Esophagus muscularis mucosa (tissue), 3 donors: ENCODE measurements around the gene CEP112.

Source experiments
- POLR2AphosphoS5 ChIP-seq, 2 donors: sonication (generic); formaldehyde crosslinking; IDR thresholded peaks; one replicate each; pipeline ENCODE4 v1.6.1; 2017; ENCODE audit warnings: antibody characterized with exemption in 2 of 2
- TF ChIP-seq, protein P1 (sequence below), 3 experiments: fragments of 200-600 bp in 2 of 3; fragments of 450-650 bp in 1 of 3; sonication (generic) in 2 of 3; IDR thresholded peaks; one replicate each; pipeline ENCODE4 v1.5.1; 2017 to 2019; ENCODE audit warnings: antibody characterized with exemption in 3 of 3, mild to moderate bottlenecking in 2 of 3, moderate library complexity in 1 of 3

DNA sequence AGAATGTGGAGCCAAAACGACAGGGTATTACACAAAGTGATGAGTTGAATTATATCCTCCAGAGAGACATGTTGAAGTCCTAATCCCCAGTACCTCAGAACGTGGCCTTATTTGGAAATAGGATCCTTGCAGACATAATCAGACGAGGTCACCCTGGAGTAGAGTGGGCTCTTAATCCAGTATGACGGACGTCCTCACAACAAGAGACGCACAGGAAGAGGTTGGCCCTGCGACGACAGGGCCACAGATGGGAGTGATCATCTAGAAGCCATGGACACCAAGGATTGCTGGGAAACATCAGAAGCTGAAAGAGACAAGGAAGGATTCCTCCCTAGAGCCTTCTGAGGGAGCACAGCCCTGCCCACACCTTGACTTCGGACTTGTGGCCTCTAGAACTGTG lies 488.0 kb downstream of the CEP112 start:
- TF ChIP-seq POLR2AphosphoS5 (IDR thresholded peaks at IDR 0.05), result no peak
- TF ChIP-seq, protein P1, sequence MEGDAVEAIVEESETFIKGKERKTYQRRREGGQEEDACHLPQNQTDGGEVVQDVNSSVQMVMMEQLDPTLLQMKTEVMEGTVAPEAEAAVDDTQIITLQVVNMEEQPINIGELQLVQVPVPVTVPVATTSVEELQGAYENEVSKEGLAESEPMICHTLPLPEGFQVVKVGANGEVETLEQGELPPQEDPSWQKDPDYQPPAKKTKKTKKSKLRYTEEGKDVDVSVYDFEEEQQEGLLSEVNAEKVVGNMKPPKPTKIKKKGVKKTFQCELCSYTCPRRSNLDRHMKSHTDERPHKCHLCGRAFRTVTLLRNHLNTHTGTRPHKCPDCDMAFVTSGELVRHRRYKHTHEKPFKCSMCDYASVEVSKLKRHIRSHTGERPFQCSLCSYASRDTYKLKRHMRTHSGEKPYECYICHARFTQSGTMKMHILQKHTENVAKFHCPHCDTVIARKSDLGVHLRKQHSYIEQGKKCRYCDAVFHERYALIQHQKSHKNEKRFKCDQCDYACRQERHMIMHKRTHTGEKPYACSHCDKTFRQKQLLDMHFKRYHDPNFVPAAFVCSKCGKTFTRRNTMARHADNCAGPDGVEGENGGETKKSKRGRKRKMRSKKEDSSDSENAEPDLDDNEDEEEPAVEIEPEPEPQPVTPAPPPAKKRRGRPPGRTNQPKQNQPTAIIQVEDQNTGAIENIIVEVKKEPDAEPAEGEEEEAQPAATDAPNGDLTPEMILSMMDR (IDR thresholded peaks at IDR 0.05), result no peak
